Thoracic aorta (tissue), 2 donors: ENCODE measurements around the gene CACNA2D1. TPM values are rescaled to one million over a fixed set of nuclear protein-coding genes. Genes with fewer than 3 reads are reported as not detected.

Experiments used
- ATAC-seq: fragments of 150-250 bp; one replicate; pipeline ENCODE4 v1.8.0; 2017; ENCODE audit warnings: low read depth; ENCODE audit not compliant: insufficient number of reproducible peaks, low FRiP score
- DNase-seq: peaks from one replicate; pipeline ENCODE4 v3.0.0-alpha.2; 2020; ENCODE audit warnings: low spot score
- H3K27ac ChIP-seq, 2 donors: fragments of 200-600 bp; sonication (generic); 1 replicate in 1 of 2; 2 replicates in 1 of 2; pipeline ENCODE4 v1.5.1; 2016; ENCODE audit warnings: mild to moderate bottlenecking in 2 of 2, moderate library complexity in 2 of 2
- H3K27me3 ChIP-seq: fragments of 200-600 bp; sonication (generic); replicated peaks from 2 replicates; pipeline ENCODE4 v1.6.0; 2016; ENCODE audit warnings: mild to moderate bottlenecking; ENCODE audit not compliant: insufficient read depth
- H3K36me3 ChIP-seq: fragments of 200-600 bp; sonication (generic); one replicate; pipeline ENCODE4 v1.5.1; 2016
- H3K4me1 ChIP-seq, 2 donors: fragments of 200-600 bp; sonication (generic); 1 replicate in 1 of 2; 2 replicates in 1 of 2; pipeline versions ENCODE4 v1.5.1 to v1.6.0; 2016; ENCODE audit warnings: low read depth in 2 of 2, mild to moderate bottlenecking in 1 of 2; ENCODE audit not compliant: control insufficient read depth in 1 of 2
- H3K4me3 ChIP-seq: fragments of 200-600 bp; sonication (generic); 2 replicates; pipeline ENCODE4 v1.5.1; 2016; ENCODE audit warnings: mild to moderate bottlenecking
- H3K9me3 ChIP-seq: fragments of 200-600 bp; sonication (generic); 2 replicates; pipeline ENCODE4 v1.5.1; 2016
- total RNA-seq, 2 donors: library from RNA; depleted of rRNA; stranded (reverse); fragments of >200 nt; gene quantifications; one replicate each; pipeline versions ENCODE4 v1.1.0 to v1.2.3, GENCODE V29; 2016
- TF ChIP-seq, protein P1 (sequence below): fragments of 200-600 bp; sonication (generic); IDR thresholded peaks from one replicate; pipeline ENCODE4 v1.5.1; 2019; ENCODE audit warnings: antibody characterized with exemption

The CACNA2D1 gene
- total RNA-seq, 2 donors from 2014 or later, result 44.4 to 44.7 TPM

DNA sequence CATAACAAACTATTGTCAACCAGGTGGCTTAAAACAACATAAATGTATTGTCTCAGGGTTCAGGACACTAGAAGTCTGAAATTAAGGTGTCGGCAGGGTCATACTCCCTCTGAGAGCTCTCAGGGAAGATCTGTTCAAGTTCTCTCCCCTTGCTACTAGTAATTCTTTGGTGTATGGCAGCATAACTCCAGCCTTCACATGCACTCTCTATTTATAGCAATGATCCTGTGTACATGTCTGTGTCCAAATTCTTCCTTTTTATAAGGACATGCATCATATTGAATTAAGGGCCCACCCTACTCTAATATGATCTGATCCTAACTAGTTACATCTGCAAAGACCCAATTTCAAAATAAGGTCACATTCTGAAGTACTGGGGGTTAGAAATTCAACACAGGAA is 27.2 kb downstream of the CACNA2D1 start:
- Histone ChIP-seq H3K4me1 (no peaks in the 10 kb centered on the region), H3K27me3 (no peaks in the 10 kb centered on the region), H3K27ac (no peak overlapping the region), H3K4me3 (no peak overlapping the region), H3K36me3 (no peaks in the 10 kb centered on the region), H3K9me3 (no peaks in the 10 kb centered on the region)
- DNase-seq (no peak), ATAC-seq (no peak)
- TF ChIP-seq, protein P1, sequence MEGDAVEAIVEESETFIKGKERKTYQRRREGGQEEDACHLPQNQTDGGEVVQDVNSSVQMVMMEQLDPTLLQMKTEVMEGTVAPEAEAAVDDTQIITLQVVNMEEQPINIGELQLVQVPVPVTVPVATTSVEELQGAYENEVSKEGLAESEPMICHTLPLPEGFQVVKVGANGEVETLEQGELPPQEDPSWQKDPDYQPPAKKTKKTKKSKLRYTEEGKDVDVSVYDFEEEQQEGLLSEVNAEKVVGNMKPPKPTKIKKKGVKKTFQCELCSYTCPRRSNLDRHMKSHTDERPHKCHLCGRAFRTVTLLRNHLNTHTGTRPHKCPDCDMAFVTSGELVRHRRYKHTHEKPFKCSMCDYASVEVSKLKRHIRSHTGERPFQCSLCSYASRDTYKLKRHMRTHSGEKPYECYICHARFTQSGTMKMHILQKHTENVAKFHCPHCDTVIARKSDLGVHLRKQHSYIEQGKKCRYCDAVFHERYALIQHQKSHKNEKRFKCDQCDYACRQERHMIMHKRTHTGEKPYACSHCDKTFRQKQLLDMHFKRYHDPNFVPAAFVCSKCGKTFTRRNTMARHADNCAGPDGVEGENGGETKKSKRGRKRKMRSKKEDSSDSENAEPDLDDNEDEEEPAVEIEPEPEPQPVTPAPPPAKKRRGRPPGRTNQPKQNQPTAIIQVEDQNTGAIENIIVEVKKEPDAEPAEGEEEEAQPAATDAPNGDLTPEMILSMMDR, result no peak

DNA sequence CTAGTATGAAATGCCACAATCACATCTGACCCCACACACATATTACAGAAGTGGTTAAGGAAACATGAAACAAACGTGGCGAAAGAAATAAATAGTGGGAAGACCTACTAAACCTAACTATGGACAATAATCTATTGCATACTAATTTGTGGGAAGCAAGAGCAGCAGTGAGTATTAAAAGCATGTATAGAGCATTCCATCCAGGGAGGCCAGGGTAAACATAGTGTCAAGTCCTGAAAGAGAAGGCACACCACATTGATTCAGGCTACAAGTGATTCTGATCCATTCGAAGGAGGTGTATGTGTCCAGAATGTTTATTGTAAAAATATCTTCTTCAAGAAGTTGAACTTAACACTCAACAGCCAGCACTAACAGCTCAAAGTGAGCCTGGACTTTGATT is 29.2 kb downstream of the CACNA2D1 start:
- H3K4me1 ChIP-seq, result no peaks in the 10 kb centered on the region
- DNase-seq, result no peak
- H3K27me3 ChIP-seq, result no peaks in the 10 kb centered on the region
- H3K36me3 ChIP-seq, result no peaks in the 10 kb centered on the region
- TF ChIP-seq, protein P1, result no peak
- H3K27ac ChIP-seq, result no peak overlapping the region
- ATAC-seq, result no peak
- no peak overlapping the region for H3K4me3 ChIP-seq
- no peaks in the 10 kb centered on the region for H3K9me3 ChIP-seq

DNA sequence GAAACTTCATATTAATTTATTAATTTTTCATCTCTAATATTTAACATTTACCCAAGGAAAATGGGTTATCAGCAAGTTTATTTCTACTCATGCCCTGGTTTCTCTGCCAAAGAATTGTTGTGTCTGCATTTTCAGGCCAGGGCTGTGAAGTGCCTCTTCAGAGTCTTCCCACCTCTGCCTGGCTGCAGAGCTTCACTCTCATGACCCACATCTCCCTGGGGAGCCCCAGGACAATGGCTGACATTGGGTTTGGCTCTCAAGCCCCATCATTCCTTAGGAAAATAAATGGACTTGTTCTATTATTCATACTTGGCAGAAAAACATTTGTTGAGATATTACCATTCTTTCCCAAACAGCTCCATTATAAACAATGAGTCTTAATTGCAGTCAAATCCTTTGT is 30.3 kb downstream of the CACNA2D1 start:
- no peak overlapping the region for H3K4me3 ChIP-seq
- DNase-seq (no peak), ATAC-seq (no peak)
- TF ChIP-seq, protein P1, result no peak
- no peaks in the 10 kb centered on the region for H3K36me3 ChIP-seq
- no peak overlapping the region for H3K27ac ChIP-seq
- no peaks in the 10 kb centered on the region for H3K27me3 ChIP-seq
- H3K4me1 ChIP-seq, result no peaks in the 10 kb centered on the region
- no peaks in the 10 kb centered on the region for H3K9me3 ChIP-seq

DNA sequence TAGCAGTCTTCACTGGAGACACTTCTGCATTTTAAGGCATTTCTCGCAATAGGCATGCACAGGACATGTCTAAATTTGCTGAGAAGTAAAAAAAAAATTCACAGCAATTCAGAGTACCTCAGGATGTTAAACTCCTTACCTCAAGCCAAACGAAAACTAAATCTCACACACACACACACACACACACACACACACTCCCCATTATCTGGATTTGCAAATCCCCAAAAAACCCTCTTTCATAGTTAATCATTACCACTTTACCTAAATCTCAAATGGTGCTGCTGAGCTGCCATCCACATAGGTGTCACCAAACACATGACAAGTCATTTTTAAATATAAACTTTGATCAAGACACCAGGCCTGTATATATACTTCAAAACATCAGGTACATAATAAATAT is 31.8 kb downstream of the CACNA2D1 start:
- no peak overlapping the region for H3K27ac ChIP-seq

DNA sequence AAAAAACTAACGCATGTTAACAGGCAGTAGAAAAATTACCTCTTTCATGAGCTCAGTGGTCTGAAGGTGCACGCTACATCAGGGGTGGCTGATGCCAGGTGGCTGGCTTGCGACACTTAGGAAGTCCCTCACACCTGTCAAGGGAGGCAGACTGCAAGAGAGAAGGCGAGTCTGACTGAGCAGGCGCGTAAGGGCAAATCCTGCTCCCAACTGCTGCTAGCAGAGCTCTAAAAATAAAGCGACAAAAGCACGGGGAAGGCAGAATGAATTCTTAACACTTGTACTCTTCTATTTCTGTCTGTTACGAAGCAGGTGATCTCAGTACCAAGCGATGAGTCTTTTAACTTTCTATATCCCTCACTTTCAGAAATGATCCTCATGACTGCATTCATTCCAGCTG is 33.1 kb downstream of the CACNA2D1 start:
- TF ChIP-seq, protein P1, result no peak
- ATAC-seq (no peak), DNase-seq (no peak)
- no peaks in the 10 kb centered on the region for H3K27me3 ChIP-seq
- H3K36me3 ChIP-seq, result no peaks in the 10 kb centered on the region
- H3K27ac ChIP-seq, result no peak overlapping the region
- H3K4me1 ChIP-seq, result no peaks in the 10 kb centered on the region
- H3K4me3 ChIP-seq, result peak overlapping the region; percentile 3
- no peaks in the 10 kb centered on the region for H3K9me3 ChIP-seq

More for the DNA sequence above, 31.8 kb downstream of the CACNA2D1 start:
- Histone ChIP-seq H3K9me3 (no peaks in the 10 kb centered on the region), H3K4me1 (no peaks in the 10 kb centered on the region), H3K36me3 (no peaks in the 10 kb centered on the region), H3K4me3 (no peak overlapping the region), H3K27me3 (no peaks in the 10 kb centered on the region)
- TF ChIP-seq, protein P1, result no peak
- DNase-seq (no peak), ATAC-seq (no peak)
